Caki2 (cell line): ENCODE data around the gene PCP4L1. TPM values are rescaled to one million over a fixed set of nuclear protein-coding genes. Genes with fewer than 3 reads are reported as not detected.

Experiments used
- DNase-seq: peaks from one replicate; pipeline ENCODE4 v3.0.0-alpha.2; 2015; ENCODE audit warnings: low read depth
- in situ Hi-C: cut with HindIII; loops from 2 replicates; pipeline ENCODE4 v1.10.0; 2016; ENCODE audit warnings: low sequenced_read_pairs, low pct_unique_long_range_greater_than_20kb, mixed read lengths
- total RNA-seq: library from RNA; depleted of rRNA; stranded (reverse); fragments of >200 nt; shearing (Covaris generic); gene quantifications from 2 replicates; pipeline ENCODE4 v1.2.3, GENCODE V29; 2014; ENCODE audit warnings: low replicate concordance

Gene PCP4L1
- total RNA-seq, 1 experiment from 2014 or later, result not detected

DNA sequence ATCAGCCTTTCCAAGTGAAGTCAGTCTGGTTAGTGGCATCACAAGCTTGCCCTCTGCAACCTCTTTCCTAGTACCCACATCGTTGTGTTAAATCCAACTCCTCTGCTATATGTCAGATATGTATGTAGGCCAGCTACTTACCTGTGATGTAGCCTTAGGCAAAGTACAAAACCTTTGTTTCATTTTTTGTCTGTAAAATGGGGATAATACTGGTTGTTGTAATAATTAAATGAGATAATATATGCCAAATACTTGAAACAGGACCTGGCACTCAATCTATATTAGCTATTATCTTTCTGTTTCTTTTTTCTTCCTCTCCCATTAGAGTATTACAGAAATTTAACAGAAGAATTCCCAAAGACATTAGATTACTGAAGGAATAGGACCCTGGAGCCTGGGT lies 1.2 kb downstream of the PCP4L1 start:
- in situ Hi-C loops, result no loop called here

DNA sequence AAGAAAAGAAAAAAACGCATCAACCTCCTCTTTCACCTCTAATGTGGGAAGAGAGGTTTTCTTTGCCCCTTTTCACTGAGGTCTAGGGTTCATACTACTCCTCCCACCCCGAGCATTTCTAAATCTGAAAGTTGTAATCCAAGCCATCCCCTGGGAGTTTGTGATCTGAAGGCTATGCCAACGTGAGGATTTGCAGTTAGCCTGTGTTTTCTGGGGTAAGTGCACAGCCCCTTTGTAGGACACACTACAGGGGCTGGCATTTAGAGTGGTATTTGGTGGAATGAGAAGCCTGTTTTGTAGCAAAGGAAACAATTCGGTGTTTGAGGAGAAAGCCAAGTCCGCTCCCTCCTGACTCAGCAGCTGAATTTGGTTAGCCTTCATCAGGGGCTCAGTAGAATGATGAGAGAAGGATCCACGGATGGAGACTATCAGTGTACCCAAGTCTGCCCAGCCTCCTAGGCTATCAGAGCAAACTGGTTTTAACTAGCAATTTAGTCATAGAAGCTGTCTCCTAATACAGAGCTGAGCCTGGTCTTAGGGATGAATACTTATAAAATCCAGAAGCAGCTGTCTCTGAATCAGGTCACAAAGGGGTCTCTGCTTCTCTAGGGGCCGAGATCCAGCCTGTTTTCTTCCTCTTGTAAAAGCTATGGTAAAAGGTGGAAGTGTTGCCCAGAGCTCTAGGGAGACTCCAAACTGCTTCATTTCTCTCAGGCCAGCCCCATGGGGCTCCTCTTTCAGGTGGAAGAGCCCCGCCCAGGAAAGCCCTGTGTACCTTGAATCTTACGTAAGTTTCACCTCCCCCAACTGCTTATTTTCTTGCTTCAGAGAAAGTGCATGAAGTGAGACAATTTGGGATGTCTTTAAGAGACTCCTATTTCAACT lies 2.1 kb downstream of the PCP4L1 start:
- in situ Hi-C loops, result no loop called here

More for the DNA sequence above, 1.2 kb downstream of the PCP4L1 start:
- no peak for DNase-seq

DNA sequence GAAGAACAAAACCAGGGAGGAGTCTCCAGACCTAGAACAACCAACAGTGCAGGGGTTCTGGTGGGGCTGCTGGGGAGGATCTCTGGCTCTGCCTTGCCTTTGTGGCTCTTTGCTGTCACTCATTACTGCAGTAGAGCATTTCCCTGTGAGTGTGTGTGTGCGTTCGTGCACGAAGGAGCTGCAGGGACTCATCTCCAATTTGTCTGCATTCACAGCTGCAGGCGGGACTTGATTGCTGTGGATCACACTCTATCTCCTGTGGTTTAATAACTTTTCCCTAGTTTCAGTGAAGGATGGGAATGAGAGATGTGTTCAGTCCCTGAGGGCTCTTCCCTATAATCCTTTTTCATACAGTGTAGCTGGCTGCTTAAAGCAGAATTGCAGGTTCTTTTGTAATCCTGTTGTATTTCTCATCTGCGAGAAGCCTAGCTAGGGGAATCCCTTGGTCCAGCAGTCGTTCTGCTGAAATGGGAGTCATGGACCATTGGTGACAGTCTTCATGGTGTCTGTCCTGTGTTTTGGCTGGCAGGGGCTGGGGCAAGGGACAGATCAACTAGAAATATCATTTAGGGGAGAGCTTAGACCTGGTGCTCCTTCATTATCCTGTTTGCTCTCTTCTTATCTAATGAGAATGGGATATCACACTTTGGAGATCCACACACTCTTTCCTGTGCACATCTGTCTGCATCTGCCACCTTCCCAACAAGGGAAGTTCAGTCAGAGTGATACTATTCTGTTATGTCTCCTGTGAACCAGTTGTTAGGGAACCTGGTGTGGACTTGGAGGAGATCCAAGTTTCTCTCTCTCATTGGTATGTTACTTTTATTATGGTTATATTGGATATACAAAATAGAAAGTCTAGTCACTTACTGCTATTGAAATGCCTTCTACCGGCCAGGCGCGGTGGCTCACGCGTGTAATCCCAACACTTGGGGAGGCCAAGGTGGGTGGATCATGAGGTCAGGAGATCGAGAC lies 3.0 kb downstream of the PCP4L1 start:
- in situ Hi-C loops, result no loop called here
- peak; percentile 27 for DNase-seq

More for the DNA sequence above, 2.1 kb downstream of the PCP4L1 start:
- DNase-seq, result no peak

DNA sequence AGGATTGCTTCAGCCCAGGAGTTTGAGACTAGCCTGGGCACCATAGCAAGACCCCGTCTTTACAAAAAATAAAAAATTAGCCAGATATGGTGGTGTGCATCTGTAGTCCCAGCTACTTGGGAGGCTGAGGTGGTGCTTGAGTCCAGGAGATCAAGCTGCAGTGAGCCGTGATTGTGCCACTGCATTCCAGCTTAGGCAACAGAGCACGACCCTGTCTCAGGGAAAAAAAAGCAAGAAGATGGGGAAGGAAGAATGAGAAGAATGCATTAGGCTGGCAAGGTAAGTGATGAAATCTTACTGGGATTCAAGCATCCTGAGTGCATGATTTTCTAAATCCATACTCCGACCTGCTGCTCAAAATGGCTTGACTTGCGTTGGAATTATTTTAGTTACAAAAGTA lies 6.8 kb downstream of the PCP4L1 start:
- DNase-seq, result no peak

DNA sequence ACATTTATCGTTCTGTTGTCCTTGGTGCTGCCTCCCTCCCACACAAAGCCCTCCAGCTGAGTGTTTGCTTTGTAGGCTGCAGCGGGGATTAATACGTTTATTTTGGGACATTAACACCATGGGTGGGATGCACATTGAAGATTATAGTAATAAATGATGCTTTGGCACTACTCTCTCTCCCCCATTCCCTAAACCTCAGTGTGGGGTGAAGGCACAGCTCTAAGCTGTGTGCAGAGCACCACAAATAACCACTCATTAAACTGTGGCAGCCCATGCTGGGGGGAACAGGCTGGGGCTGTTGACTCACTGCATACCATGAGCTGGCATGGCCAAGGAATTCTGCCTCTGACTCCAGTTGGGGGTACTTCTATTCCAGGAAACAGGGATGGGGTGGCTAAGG lies 7.7 kb downstream of the PCP4L1 start:
- no peak for DNase-seq
- in situ Hi-C loops, result no loop called here

More for the DNA sequence above, 6.8 kb downstream of the PCP4L1 start:
- in situ Hi-C loops, result no loop called here

DNA sequence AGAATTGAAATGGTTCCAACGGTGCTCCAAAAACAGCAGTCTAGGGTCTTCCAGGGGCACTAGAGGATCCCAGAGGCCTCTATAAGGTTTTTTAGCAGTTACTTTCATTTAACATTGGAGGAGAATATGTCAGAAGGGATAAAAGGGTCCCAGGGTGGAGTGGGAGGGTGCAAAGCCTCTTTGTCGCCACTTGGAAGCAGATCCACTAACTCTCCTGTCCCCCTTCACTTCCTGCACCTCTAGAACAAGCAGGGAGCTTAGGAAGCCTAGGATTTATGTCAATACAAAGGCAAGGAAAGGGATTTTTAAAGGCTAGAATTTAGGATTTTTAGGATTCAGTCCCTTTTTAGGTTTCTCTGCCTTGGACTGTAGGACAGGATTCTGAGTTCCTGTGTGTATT lies 8.3 kb downstream of the PCP4L1 start:
- in situ Hi-C loops, result no loop called here
- no peak for DNase-seq

DNA sequence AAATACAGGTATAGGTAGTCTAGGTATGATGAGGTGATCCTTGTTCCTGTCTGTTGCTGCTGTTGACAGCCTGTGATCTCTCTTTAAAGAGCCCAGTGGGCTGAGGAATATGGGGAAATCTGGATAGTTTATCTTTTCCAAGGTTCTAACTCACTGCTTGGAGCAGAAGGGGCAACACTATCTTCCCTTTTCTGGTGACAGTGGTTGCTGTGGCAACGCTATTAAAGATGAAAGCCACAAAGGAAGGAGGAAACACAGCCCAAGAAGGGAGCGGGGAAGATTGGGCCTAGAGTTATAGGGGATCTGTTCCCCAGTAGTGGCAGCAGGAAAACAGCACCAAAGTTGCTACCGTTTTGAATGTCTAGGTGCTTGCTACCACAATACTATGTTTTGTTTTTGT lies 8.8 kb downstream of the PCP4L1 start:
- in situ Hi-C loops, result no loop called here
- DNase-seq, result no peak

DNA sequence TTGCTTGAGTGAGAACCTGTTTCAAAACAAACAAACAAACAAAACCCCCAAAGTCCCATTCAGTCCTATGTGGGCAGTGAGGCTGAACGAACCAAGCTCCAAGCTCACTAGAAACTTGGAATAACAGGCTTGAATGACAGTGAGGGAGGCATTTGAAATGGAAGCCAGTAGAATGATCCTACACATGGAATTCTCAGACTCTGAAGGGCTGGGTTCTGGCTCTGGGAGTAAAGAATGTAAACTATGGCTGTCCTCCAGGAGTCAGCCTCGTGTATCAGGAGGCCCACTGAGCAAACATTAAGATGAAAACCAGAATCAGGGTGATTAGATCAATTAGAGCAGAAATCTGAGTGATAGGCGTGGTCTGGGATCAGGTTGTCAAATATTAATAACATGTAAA lies 14.9 kb downstream of the PCP4L1 start:
- no peak for DNase-seq
- in situ Hi-C loops, result no loop called here

DNA sequence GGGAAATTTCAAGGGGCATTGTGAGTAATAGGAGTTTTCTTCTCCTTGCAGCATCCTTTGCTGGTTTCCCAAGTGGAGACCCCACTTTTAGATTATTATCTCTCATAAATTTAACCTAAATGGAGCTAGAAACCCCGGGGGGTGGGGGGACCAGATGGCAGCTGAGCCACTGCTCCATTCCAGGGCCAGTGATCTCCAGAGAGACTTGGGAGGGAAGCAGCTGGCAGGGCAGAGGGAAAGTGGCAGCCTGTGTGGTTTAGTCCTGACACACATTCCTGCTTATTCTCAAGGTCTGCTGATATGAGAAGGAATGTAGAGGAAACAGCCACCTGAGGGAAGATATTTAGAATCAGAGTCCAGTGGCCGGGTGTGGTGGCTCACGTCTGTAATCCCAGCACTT lies 16.3 kb downstream of the PCP4L1 start:
- DNase-seq, result no peak
- in situ Hi-C loops, result no loop called here

DNA sequence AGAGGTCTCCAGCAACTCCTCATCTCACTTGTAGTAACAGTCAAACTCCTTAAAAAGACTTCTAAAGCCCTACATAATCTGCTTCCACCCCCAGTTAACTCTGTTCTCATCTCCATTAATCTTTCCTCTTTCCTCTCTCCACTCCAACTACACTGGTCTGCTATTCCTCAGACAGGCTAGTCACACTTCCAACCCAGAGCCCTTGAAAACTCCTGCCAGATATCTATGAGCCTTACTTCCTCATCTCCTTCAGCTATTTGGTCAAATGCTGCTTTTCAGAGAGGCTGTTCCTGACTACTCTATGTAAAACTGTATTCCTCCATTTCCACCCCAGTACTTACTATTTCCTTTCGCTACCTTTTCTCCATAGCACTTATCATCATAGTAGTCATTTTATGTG lies 24.4 kb downstream of the PCP4L1 start:
- in situ Hi-C loops, result no loop called here
- DNase-seq, result no peak

DNA sequence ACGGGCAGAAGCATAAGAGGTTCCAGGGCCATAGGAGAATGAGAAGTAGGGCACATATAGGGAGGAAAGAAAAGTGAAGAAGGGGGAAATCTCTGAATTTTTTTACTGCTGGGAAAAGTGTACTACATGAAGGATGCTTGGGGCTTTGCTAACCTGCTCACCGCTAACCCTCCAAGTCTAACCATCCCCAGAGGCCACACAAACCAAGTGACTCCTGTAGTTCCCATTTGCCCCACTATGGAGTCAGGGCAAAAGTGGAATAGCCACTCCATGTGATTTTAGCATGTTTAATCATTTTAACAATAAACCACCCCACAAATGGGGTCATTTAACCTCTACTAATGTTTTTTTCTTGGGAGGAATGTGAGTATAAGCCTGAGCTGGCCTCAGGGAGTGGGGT lies 26.6 kb downstream of the PCP4L1 start:
- in situ Hi-C loops, result no loop called here
- no peak for DNase-seq

DNA sequence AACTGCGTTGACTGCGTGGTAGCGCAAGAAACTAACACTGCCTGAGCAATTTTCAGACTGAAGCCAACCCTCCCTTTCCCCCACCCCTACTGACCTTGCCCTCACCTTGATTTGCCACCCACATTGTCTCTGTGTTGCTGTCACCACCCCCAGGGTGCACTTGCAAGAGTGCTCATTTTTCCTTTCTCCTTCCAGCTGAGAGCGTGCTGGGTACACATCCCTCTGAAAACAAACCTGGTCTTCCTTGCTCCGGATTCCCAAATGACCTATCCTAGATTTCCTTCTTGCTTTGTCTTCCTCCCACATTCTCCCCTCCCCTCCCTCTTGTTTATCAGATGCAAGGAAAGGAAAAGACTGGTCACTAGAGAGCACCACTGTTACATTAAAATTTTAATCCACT lies 27.0 kb downstream of the PCP4L1 start:
- in situ Hi-C loops, result no loop called here
- DNase-seq, result no peak

DNA sequence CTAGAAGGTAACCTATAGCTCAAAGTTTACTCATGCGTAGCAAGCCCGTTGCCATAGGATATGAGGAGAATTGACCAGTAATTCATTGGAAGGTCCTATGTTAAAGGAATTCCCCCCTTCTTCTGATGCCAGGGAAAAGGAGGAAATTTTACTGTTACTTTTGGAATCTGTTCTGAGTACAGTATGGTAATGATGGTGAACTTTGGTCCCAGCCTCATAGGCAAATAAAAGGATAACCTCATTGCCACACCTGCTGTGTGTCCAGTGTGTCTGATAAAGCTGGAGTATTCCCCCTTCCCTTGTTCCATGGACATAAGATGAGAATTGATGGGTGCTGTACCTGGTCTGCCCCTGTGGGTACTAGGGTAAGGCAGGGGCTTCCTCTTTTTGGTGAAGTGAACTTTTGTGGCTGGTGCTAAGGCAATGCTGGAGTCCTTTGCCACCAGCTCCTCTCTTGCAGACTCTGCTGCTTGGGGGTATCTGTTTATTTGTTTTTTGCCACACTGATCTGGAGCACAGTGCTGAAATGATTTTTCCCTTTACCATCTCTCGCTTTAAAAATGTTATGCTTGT lies 29.0 kb downstream of the PCP4L1 start:
- no peak for DNase-seq
- in situ Hi-C loops, result no loop called here

DNA sequence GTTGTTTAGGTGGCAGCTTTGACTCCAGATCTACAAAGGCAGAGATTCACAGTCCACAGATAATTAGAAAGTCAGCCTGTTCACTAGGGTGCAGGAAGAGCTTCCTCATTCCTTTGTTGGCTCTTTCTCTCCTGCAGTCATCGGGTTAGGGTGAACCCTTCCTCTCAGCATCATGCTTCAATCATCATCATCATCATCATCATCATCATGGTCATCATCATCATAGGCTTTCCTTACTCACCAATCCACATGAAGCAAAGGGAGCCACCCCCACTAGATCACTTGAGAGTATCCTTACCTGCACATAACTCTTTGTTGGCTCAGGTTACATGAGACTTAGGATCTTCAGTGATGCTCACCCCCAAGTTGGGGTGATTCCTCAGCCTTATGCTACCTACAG lies 32.2 kb downstream of the PCP4L1 start:
- DNase-seq, result no peak
- in situ Hi-C loops, result no loop called here

DNA sequence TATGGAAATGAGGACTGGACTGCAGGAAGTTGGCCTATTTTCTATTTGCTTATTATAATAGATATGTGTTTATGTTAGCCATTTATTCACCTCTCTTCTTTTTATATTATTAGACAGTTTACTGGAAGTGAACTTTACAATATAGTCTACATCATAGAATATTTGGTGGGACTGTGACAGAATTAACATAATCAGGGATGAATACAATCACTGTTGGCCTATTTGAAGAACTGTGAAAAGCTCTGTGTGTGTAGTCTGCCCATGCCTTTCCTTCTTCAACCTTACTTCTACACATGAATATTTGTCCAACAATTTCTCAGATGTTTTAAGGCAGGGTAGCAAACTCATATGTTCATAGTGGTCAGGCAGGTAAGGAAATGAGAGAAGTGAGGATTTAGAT lies 38.9 kb downstream of the PCP4L1 start:
- in situ Hi-C loops, result no loop called here
- no peak for DNase-seq

DNA sequence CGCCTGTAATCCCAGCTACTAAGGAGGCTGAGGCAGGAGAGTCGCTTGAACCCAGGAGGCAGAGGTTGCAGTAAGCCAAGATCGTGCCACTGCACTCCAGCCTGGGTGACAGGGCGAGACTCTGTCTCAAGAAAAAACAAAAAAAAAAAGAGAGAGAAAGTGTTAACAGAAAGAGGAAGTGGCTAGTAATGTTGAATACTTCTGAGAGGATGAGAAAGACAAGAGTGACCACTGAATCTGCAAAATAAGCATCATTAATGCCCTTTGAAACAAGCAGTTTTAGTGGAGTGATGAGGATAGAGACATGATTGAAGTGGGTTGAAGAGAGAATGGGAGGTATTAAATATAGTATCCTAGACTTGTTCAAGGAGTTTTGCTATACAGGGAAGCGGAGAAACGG lies 39.6 kb downstream of the PCP4L1 start:
- in situ Hi-C loops, result no loop called here
- DNase-seq, result no peak

DNA sequence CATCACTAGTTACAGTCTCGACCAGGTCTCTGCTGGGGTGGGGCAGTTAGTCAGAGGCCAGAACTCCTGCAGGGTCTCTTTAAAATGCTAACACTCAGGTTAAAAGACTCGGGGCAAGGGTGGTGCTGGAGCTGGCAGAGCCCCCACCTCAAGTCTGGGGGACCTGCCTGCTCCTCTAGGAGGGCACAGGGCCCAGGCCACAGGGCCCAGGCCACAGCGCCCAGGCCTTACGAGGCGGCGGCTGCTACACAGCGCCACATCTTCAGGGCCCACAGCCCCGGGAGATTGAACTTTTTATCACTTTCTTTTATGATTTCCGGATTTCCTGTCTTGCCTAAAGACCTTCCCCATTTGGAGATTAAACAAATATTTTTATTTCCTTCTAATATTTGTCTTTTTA lies 40.8 kb downstream of the PCP4L1 start:
- DNase-seq, result no peak
- in situ Hi-C loops, result no loop called here

DNA sequence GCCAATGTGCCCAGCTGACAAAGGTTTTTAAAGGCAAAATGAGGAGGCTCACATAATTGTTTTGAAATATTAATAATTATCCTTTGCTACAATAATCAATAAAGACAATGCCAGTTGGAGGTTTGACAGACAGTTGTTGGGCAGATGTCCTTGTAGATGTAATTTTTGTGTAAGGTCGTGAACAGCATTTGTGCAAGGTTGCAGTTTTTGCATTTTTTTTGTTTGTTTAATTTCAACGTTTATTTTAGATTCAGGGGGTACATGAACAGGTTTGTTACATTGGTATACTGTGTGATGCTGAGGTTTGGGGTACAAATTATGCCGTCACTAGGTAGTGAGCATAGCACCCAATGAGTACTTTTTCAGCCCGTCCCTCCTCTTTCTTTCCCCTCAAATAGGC lies 41.9 kb downstream of the PCP4L1 start:
- in situ Hi-C loops, result no loop called here
- DNase-seq, result no peak
